Kidney (tissue), 14 donors: ENCODE results near the gene FBXO36. TPM values are rescaled to one million over a fixed set of nuclear protein-coding genes. Genes with fewer than 3 reads are reported as not detected.

Experiments used
- DNase-seq, 5 donors: peaks; one replicate each; pipeline ENCODE4 v3.0.0-alpha.2; 2013 to 2020
- FAIRE-seq: peaks from 2 replicates; lab custom pipeline; 2012; peaks lifted over from hg19 to GRCh38; lab: Jason Lieb, UNC
- H3K27ac ChIP-seq, 2 donors: one replicate each; pipeline ENCODE4 v1.7.0; 2013; ENCODE audit warnings: low read depth in 2 of 2, low read length in 2 of 2, inconsistent platforms in 1 of 2
- H3K27me3 ChIP-seq: one replicate; pipeline ENCODE4 v1.7.1; 2013; ENCODE audit warnings: low read length, inconsistent platforms; ENCODE audit not compliant: control insufficient read depth, insufficient read depth
- H3K36me3 ChIP-seq, 3 donors: one replicate each; pipeline versions ENCODE4 v1.7.0 to v1.7.1; 2013; ENCODE audit warnings: low read length in 3 of 3, control low read depth in 1 of 3, inconsistent platforms in 1 of 3; ENCODE audit not compliant: insufficient read depth in 3 of 3, control insufficient read depth in 2 of 3
- H3K4me1 ChIP-seq, 3 donors: one replicate each; pipeline versions ENCODE4 v1.7.0 to v1.7.1; 2013; ENCODE audit warnings: low read length in 3 of 3, inconsistent platforms in 1 of 3, low read depth in 1 of 3; ENCODE audit not compliant: control insufficient read depth in 2 of 3, insufficient read depth in 2 of 3
- H3K4me3 ChIP-seq, 3 donors: one replicate each; pipeline versions ENCODE4 v1.7.0 to v1.8.1; 2013; ENCODE audit warnings: low read length in 3 of 3, control low read depth in 1 of 3, inconsistent platforms in 1 of 3
- H3K9ac ChIP-seq, 3 donors: one replicate each; pipeline versions ENCODE4 v1.7.0 to v1.7.1; 2013; ENCODE audit warnings: low read length in 3 of 3, control low read depth in 1 of 3, inconsistent platforms in 1 of 3
- H3K9me3 ChIP-seq, 3 donors: one replicate each; pipeline versions ENCODE4 v1.7.0 to v1.7.1; 2013; ENCODE audit warnings: low read length in 3 of 3, control low read depth in 1 of 3, inconsistent platforms in 1 of 3; ENCODE audit not compliant: control insufficient read depth in 2 of 3, insufficient read depth in 1 of 3
- intact Hi-C: fragments of 100-400 bp; cut with DNase I; formaldehyde crosslinking; loops from one replicate; pipeline ENCODE4 v1.11.1; 2022
- polyA plus RNA-seq: library from polyadenylated mRNA; stranded (reverse); fragments of 350-450 nt; fragmentation: Illumina TruSeq; extraction: RNeasy Lipid Tissue Mini Kit (QIAGEN cat#74804); gene quantifications from one replicate; pipeline ENCODE4 v1.2.3, GENCODE V29; 2014; ENCODE audit warnings: low read depth, low replicate concordance; ENCODE audit not compliant: insufficient read depth
- total RNA-seq: library from RNA; stranded (reverse); fragmentation: NEBNext Ultra II Directional; extraction: Animal tissue kit (Norgen Biotek cat#: 25700); gene quantifications from one replicate; pipeline ENCODE4 v1.2.1, GENCODE V29; 2021
- TF ChIP-seq, protein P1 (sequence below): IDR thresholded peaks from 3 replicates; pipeline ENCODE4 v1.5.1; 2012; ENCODE audit warnings: mild to moderate bottlenecking, moderate library complexity, borderline replicate concordance; ENCODE audit not compliant: insufficient read depth; ENCODE audit errors: extremely low read depth
- donor health status: control.
- donor health status: control.
- donor health status: control.
- donor health status: control.
- donor health status: control.
- donor health status: DM: yes; HTN: yes; CAD: no.
- donor health status: Normal renal cell carcinoma (clear cell type).

Gene FBXO36
- total and polyA plus RNA-seq, 2 donors from 2014 or later: 3.8 to 5.4 TPM

DNA sequence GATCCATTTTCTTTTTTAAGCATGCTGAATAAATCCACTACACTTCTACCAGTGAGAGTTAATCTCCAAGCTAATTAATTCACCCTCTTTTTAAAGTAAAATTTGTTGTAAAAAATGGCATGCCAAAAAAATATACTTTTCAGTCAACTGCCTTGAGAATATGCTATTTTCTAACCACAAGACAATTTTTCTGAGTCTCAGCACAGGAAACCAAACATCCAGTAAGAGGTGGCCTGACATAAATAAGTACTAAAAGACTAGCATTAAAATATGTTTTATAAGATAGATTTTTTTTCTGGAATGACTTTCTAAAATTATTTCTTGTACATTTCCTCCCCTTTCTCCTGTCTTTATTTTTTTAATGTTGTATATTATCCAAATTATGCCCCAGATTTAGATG lies 2.9 kb downstream of the FBXO36 start:
- Histone ChIP-seq H3K9ac (no peak overlapping the region), H3K4me1 (peaks cover 0 to 4% (median 0%) of the 10 kb centered on the region in 3 donors), H3K9me3 (no peaks in the 10 kb centered on the region), H3K4me3 (no peak overlapping the region), H3K36me3 (no peaks in the 10 kb centered on the region), H3K27ac (no peak overlapping the region), H3K27me3 (no peaks in the 10 kb centered on the region)
- TF ChIP-seq, protein P1, sequence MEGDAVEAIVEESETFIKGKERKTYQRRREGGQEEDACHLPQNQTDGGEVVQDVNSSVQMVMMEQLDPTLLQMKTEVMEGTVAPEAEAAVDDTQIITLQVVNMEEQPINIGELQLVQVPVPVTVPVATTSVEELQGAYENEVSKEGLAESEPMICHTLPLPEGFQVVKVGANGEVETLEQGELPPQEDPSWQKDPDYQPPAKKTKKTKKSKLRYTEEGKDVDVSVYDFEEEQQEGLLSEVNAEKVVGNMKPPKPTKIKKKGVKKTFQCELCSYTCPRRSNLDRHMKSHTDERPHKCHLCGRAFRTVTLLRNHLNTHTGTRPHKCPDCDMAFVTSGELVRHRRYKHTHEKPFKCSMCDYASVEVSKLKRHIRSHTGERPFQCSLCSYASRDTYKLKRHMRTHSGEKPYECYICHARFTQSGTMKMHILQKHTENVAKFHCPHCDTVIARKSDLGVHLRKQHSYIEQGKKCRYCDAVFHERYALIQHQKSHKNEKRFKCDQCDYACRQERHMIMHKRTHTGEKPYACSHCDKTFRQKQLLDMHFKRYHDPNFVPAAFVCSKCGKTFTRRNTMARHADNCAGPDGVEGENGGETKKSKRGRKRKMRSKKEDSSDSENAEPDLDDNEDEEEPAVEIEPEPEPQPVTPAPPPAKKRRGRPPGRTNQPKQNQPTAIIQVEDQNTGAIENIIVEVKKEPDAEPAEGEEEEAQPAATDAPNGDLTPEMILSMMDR: no peak
- no peak for DNase-seq
- no peak for FAIRE-seq
- intact Hi-C loops: no loop called here

DNA sequence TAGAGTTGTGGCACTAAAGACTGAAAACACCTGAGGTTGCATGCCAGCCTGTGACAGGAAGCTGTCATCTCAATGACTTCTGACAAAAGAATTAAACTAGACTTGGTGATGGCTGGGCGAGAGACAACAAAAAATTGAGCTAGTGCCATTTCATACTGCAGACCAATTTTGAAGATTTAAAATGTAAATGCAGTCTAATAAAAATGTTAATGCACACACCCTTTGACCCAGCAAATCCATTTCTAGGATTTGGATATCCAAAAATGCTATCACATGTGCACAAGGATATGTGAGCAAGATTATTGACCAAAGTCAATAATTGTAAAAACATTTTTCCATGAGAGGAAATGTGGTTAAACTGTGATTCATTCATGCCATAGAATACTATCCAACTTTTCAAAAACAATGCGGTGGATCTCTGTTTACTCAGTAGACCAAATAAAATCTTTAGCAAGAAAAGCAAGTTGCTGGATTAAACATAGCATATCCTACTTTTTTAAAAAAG lies 5.6 kb downstream of the FBXO36 start:
- Histone ChIP-seq H3K27me3 (no peaks in the 10 kb centered on the region), H3K27ac (no peak overlapping the region), H3K4me1 (peaks cover 0 to 4% (median 0%) of the 10 kb centered on the region in 3 donors), H3K4me3 (no peak overlapping the region), H3K9me3 (no peaks in the 10 kb centered on the region), H3K9ac (no peak overlapping the region), H3K36me3 (no peaks in the 10 kb centered on the region)
- intact Hi-C loops: no loop called here
- DNase-seq: no peak
- FAIRE-seq: no peak
- TF ChIP-seq, protein P1: no peak

DNA sequence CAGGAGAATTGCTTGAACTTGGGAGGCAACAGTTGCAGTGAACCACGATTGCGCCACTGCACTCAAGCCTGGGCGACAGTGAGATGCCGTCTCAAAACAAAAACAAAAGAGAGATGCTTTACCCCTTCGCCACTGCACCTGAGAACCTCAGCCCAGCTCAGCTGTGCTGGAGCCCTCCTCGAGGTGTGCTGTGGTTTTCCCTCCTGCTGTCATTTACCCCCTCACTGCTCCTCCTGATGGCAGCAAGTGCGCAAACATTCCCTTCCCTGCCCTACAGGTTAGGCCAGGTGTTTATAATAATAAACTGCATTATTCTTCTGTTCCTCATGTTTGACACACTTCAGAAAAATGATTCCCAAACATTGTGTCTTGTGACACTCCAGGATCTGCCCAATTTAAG lies 8.4 kb downstream of the FBXO36 start:
- H3K4me1 ChIP-seq: no peaks in the 10 kb centered on the region
- DNase-seq: no peak
- H3K9ac ChIP-seq: no peak overlapping the region
- H3K27me3 ChIP-seq: no peaks in the 10 kb centered on the region
- no peak overlapping the region for H3K27ac ChIP-seq
- intact Hi-C loops: no loop called here
- TF ChIP-seq, protein P1: no peak
- peaks cover 0 to 3% (median 0%) of the 10 kb centered on the region in 3 donors for H3K36me3 ChIP-seq
- FAIRE-seq: no peak
- H3K9me3 ChIP-seq: no peaks in the 10 kb centered on the region
- H3K4me3 ChIP-seq: no peak overlapping the region

DNA sequence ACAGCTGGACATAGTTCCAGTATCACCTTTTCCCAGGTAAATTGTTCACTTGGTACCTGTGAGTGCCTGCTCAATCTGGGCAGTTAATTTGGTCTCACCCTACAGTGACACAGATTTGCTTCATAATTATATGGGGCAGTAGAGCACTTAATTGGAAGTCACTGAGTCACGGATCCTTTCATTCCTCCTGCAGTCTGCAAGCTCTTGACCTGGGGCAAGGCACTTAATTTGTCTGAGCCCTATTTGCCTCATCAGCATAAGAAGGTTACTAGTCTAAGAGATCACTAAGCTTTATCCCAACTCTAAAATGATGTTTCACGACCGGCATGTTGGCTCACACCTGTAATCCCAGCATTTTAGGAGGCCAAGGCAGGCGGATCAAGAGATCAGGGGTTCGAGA lies 8.9 kb downstream of the FBXO36 start:
- H3K9me3 ChIP-seq: no peaks in the 10 kb centered on the region
- FAIRE-seq: no peak

More for the DNA sequence above, 8.9 kb downstream of the FBXO36 start:
- Histone ChIP-seq H3K36me3 (peaks cover 0 to 3% (median 0%) of the 10 kb centered on the region in 3 donors), H3K4me1 (no peaks in the 10 kb centered on the region), H3K9ac (no peak overlapping the region), H3K4me3 (no peak overlapping the region), H3K27me3 (no peaks in the 10 kb centered on the region), H3K27ac (no peak overlapping the region)
- intact Hi-C loops: no loop called here
- no peak for DNase-seq
- TF ChIP-seq, protein P1: no peak
